Measurements from ENCODE around the gene STAT6.

STAT6 gene

DNA sequence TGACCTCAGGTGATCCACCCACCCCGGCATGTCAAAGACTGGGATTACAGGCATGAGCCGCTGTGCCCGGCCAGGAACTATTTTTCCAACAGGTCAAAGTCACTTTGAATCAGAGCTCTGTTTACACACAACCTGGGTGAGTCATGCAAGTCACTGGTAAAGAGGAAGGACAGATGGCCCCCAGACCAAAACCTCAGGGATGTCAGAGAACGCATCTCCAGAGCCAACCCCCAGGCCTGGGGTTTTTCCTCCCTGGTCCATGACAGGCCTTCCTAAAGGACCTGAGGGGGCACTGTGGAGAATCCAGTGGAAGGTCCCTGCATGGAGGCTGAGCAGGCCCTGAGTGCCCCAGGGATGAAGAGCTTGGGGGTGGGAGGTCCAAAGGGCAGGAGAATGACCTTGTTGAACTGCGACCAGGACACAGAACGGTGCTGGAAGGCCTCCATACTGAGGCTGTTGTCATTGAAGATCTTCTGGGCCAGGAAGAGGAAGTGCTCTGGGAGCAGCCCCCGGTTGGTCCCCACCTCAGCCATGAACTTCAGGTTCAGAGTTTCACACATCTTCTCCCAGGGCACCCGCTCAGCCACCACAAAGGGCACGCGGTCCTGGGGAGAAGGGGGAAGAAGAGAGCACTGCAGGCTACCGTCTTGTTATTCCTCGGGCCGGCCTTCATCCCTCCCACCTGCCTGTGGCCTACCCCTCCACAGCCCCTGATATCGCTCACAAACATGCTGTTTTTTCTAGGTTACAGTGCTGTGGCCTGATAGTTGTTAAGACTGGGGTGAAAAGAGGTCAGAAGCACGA is 9.1 kb downstream of the STAT6 start:
- Histone ChIP-seq H3K79me2 (ENCODE audit: insufficient read depth, low read length) (peaks cover 2% of the 10 kb centered on the region; the same call in 1 of the 2 replicates), H3K27ac (ENCODE audit: low read depth, low read length) (no peak overlapping the region), H3K4me3 (ENCODE audit: insufficient read depth, low read length, poor library complexity, severe bottlenecking) (no peak overlapping the region), H3K9me3 (ENCODE audit: insufficient read depth, low read length) (no peaks in the 10 kb centered on the region), H3F3A (ENCODE audit: insufficient read depth) (peaks cover 7% of the 10 kb centered on the region), H3K9me2 (replicated peaks; ENCODE audit: insufficient read depth, low read length) (no peaks in the 10 kb centered on the region), H3K36me3 (ENCODE audit: low read length) (peaks cover 3% of the 10 kb centered on the region; the same call in 1 of the 2 replicates), H2AFZ (ENCODE audit: low read depth, low read length, severe bottlenecking) (no peak overlapping the region), H3K9ac (ENCODE audit: low read length) (no peak overlapping the region), H3K27me3 (ENCODE audit: low read length) (no peaks in the 10 kb centered on the region), H4K20me1 (ENCODE audit: low read depth, low read length) (no peaks in the 10 kb centered on the region), H3K4me2 (ENCODE audit: low read depth, low read length, poor library complexity, severe bottlenecking) (no peak overlapping the region)
- TF ChIP-seq EZH2phosphoT487 (conservative IDR thresholded peaks at IDR 0.05; ENCODE audit: low read length): no peak
- TF ChIP-seq CTCF (IDR thresholded peaks at IDR 0.05; ENCODE audit: insufficient read depth, low read length, poor library complexity, severe bottlenecking): no peak

DNA sequence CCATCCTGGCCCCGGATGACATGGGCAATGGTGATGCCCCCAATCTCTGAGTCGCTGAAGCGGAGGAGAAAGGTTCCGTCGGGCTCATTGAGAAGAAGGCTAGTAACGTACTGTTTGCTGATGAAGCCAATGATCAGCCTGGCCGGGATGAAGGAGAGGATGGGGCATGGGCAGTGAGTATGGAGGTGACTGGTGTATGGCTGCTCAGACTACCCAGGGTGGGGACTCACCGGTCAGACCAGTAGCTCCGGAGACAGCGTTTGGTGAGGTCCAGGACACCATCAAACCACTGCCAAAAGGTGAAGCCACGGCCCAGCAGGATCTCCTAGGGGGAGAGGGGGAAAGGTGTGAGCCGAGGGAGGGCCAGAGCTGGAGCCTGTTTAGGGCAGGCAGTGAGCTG is 11.4 kb downstream of the STAT6 start:
- Histone ChIP-seq H3K27ac (ENCODE audit: low read depth, low read length) (no peak overlapping the region), H3K36me3 (ENCODE audit: low read length) (peaks cover 3% of the 10 kb centered on the region; the same call in 1 of the 2 replicates), H3F3A (ENCODE audit: insufficient read depth) (peaks cover 21% of the 10 kb centered on the region)

DNA sequence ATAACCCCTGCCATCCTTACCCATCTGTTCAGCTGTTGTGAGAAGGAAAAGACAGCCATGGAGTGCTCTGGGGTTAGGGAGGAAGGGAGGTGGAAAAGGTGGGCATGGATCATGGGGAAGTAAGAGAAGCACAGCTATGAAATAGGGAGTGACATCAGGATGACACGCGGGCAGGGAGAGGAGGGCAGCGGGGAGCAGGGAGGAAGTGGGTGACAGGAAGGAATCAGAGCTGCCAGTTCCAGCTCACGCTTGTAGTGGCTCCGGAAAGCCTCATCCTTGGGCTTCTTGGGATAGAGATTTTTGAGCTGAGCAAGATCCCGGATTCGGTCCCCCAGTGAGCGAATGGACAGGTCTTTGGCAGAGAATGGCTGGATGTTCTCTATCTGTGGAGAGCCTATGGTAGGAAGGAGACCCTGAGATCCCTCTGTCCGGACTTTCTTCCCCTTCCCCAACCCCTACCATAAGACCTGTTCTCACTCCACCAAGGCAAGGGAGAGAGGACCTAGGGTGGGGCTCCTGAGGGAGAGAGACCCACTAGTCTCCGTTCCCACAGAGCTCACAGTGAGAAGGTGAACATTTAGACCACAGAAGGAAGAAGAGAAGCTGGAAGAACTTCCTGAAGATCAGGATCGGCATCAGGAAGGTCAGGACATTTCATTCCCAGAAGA is 12.0 kb downstream of the STAT6 start:
- no peaks in the 10 kb centered on the region for H3K9me3 ChIP-seq (ENCODE audit: insufficient read depth, low read length)
- H3K9ac ChIP-seq (ENCODE audit: low read length): no peak overlapping the region
- H3K4me3 ChIP-seq (ENCODE audit: insufficient read depth, low read length, poor library complexity, severe bottlenecking): no peak overlapping the region
- H3K79me2 ChIP-seq (ENCODE audit: insufficient read depth, low read length): no peaks in the 10 kb centered on the region
- no peaks in the 10 kb centered on the region for H3K27me3 ChIP-seq (ENCODE audit: low read length)
- no peaks in the 10 kb centered on the region for H4K20me1 ChIP-seq (ENCODE audit: low read depth, low read length)
- peaks cover 3% of the 10 kb centered on the region; the same call in 1 of the 2 replicates for H3K36me3 ChIP-seq (ENCODE audit: low read length)
- TF ChIP-seq CTCF (IDR thresholded peaks at IDR 0.05; ENCODE audit: insufficient read depth, low read length, poor library complexity, severe bottlenecking) (no peak), EZH2phosphoT487 (conservative IDR thresholded peaks at IDR 0.05; ENCODE audit: low read length) (no peak)
- peaks cover 26% of the 10 kb centered on the region for H3F3A ChIP-seq (ENCODE audit: insufficient read depth)
- H3K9me2 ChIP-seq (replicated peaks; ENCODE audit: insufficient read depth, low read length): no peaks in the 10 kb centered on the region
- H3K4me2 ChIP-seq (ENCODE audit: low read depth, low read length, poor library complexity, severe bottlenecking): no peak overlapping the region
- H3K27ac ChIP-seq (ENCODE audit: low read depth, low read length): no peak overlapping the region
- H2AFZ ChIP-seq (ENCODE audit: low read depth, low read length, severe bottlenecking): no peak overlapping the region

More for the DNA sequence above, 11.4 kb downstream of the STAT6 start:
- Histone ChIP-seq H2AFZ (ENCODE audit: low read depth, low read length, severe bottlenecking) (no peak overlapping the region), H3K9me2 (replicated peaks; ENCODE audit: insufficient read depth, low read length) (no peaks in the 10 kb centered on the region), H3K4me2 (ENCODE audit: low read depth, low read length, poor library complexity, severe bottlenecking) (no peak overlapping the region), H3K27me3 (ENCODE audit: low read length) (no peaks in the 10 kb centered on the region), H3K4me3 (ENCODE audit: insufficient read depth, low read length, poor library complexity, severe bottlenecking) (no peak overlapping the region), H3K79me2 (ENCODE audit: insufficient read depth, low read length) (no peaks in the 10 kb centered on the region), H4K20me1 (ENCODE audit: low read depth, low read length) (no peaks in the 10 kb centered on the region), H3K9ac (ENCODE audit: low read length) (no peak overlapping the region), H3K9me3 (ENCODE audit: insufficient read depth, low read length) (no peaks in the 10 kb centered on the region)
- no peak for TF ChIP-seq EZH2phosphoT487 (conservative IDR thresholded peaks at IDR 0.05; ENCODE audit: low read length)
- TF ChIP-seq CTCF (IDR thresholded peaks at IDR 0.05; ENCODE audit: insufficient read depth, low read length, poor library complexity, severe bottlenecking): no peak

Measured in SU-DHL-6 (cell line).